ENCODE results near the gene CFLAR.

CFLAR gene

GRCh38 chr2:201216918-201217317 is 101.0 kb downstream of the CFLAR start:
- no peak for TF ChIP-seq CTCF (IDR thresholded peaks at IDR 0.05; ENCODE audit: borderline replicate concordance, insufficient read depth, low read depth, low read length)
- H3K4me3 ChIP-seq (ENCODE audit: low read depth, low read length): no peak overlapping the region

GRCh38 chr2:201218780-201219179 is 102.8 kb downstream of the CFLAR start:
- H3K4me3 ChIP-seq (ENCODE audit: low read depth, low read length): no peak overlapping the region
- no peak for TF ChIP-seq CTCF (IDR thresholded peaks at IDR 0.05; ENCODE audit: borderline replicate concordance, insufficient read depth, low read depth, low read length)

- H3K4me3 ChIP-seq (ENCODE audit: low read depth, low read length): no peak overlapping the region
- TF ChIP-seq CTCF (IDR thresholded peaks at IDR 0.05; ENCODE audit: borderline replicate concordance, insufficient read depth, low read depth, low read length): no peak
Measured at GRCh38 chr2:201219328-201220096, 103.5 kb downstream of the CFLAR start.

- TF ChIP-seq CTCF (IDR thresholded peaks at IDR 0.05; ENCODE audit: borderline replicate concordance, insufficient read depth, low read depth, low read length): no peak
- H3K4me3 ChIP-seq (ENCODE audit: low read depth, low read length): no peak overlapping the region
Measured at GRCh38 chr2:201220102-201220570, 104.2 kb downstream of the CFLAR start.

GRCh38 chr2:201223089-201224073 is 107.4 kb downstream of the CFLAR start:
- H3K4me3 ChIP-seq (ENCODE audit: low read depth, low read length): no peak overlapping the region
- TF ChIP-seq CTCF (IDR thresholded peaks at IDR 0.05; ENCODE audit: borderline replicate concordance, insufficient read depth, low read depth, low read length): no peak

Data from GM12875 (cell line).